NCI-H748 (cell line): Measurements from ENCODE around the gene EFCAB5.
"Not testable (repeated sequence)": the region's sequence is repeated elsewhere in the genome, so short reads cannot be mapped to it uniquely, and the experiment has no call there.

Experiments
- DNase-seq: peaks from one replicate; lab custom pipeline; 2025; ENCODE audit not compliant: unreplicated experiment; lab: John Stamatoyannopoulos, UW

Gene EFCAB5

DNA sequence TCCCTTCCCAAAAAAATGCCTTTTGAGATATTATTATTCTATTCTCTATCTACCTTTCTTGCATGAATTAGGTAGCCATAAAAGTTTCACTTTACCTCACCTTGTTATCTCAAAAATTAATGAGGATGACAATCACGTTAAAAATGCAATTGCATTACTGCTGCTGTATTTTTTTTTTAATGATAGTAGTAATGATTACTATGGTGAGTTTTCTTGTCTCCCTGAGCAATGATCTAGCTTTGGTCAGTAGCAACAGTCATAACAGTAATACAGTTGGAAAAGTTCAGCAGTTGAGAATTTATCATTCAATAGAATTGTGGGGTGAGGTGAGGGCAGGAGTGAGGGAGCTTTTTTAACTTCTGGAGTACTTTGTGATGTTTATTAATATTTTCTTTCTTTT is at the start of gene EFCAB5:
Gene EFCAB5 (plus strand): TSS at position 301 of the 400 bp plus-strand sequence. CDS start 163 bp downstream, outside the sequence.
- no peak for DNase-seq

DNA sequence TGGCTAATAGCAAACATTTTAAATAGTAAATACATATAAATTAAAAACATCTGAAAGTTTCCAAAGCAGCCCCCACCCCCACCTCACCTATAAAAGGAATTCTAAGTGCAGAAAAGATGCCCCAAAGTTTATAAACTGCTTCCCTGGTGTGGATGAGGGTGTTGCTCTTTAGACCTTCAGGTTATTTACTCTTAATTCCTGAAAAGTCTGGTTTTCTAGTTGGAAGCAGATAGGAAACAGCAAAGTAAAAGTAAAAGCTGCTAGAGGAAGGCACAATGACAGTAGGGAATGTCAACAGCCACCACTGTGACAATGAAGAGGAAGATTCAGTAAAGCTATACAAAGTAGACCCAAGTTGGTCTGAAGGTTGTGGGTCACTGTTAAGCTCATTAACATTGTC is 49.2 kb upstream of the EFCAB5 start:
- DNase-seq: no peak

DNA sequence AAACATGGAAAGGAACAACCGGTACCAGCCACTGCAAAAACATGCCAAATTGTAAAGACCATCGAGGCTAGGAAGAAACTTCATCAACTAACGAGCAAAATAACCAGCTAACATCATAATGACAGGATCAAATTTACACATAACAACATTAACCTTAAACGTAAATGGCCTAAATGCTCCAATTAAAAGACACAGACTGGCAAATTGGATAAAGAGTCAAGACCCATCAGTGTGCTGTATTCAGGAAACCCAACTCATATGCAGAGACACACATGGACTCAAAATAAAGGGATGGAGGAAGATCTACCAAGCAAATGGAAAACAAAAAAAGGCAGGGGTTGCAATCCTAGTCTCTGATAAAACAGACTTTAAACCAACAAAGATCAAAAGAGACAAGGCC is 44.3 kb upstream of the EFCAB5 start:
- DNase-seq: not testable (repeated sequence)

DNA sequence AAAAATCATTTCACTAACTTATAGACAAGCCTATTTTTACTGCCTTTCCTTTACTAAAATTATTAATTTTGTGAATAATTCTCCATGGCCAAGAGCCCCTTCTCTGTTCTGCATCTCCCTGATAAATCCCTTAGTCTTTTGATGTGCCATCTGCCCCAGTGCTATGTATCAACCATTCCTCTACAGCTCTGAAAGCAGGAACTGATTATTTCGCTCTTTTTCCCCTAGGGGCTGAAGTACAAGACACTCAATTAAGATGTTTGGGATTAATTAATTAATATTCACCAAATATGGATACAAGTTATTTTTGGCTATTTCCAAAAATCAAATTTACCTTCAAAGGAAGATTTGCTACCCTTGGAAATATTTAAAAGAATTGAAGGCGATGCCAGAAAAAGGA is 38.0 kb upstream of the EFCAB5 start:
- no peak for DNase-seq

DNA sequence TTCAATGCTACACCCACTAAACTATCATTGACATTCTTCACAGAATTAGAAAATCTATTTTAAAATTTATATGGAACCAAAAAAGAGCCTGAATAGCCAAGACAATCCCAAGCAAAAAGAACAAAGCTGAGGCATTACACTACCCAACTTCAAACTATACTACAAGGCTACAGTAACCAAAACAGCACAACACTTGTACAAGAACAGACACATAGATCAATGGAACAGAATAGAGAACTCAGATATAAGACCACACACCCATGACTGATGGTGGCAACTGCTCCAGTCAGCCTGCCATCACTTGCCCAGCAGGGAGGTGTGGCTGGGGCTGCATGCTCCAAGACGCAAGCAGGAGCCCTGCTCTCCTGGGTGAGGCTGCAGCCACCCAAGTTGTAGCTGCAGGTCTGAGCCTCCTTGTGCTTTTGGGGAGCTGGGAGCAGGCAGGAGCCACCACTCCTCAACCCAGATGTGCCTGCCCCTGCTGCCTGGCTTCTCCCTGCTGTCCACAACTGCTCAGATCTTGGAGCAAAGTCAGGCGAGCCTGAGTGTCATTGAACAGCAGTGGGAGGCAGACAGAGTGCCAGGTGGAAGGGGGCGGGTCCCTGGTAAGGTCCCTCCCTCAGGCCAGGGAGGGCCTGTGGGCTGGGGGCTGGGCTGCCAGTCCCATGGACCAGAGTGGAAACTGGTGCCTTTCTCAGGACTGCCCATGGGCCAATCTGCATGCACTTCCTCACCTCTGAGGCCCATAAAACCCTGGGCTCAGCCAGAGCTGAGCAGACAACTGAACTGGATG is 36.2 kb upstream of the EFCAB5 start:
- DNase-seq: no peak

DNA sequence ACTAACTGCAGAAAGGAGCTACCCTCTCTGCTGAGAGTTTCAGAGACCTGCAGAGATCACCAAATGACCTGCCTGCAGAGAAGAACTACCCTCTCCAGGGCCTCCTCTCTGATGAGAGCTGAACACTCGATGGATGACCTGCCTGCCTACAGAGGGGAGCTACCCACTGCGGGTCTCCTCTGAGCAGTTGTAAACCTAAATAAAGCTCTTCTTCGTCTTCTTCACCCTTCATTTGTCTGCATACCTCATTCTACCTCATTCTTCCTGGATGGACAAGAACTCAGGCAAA is 35.6 kb upstream of the EFCAB5 start:
- DNase-seq: no peak

DNA sequence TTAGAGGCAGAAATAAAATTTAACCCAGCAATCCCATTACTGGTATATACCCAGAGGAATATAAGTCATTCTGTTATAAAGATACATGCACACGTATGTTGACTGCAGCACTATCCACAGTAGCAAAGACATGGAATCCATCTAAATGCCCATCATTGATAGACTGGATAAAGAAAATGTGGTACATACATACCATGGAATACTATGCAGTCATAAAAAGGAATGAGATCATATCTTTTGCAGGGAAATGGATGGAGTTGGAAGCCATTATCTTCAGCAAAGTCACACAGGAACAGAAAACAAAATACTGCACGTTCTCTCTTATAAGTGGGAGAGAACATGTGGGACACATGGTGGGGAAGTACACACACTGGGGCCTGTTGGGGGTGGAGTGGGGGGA is 34.5 kb upstream of the EFCAB5 start:
- no peak for DNase-seq

DNA sequence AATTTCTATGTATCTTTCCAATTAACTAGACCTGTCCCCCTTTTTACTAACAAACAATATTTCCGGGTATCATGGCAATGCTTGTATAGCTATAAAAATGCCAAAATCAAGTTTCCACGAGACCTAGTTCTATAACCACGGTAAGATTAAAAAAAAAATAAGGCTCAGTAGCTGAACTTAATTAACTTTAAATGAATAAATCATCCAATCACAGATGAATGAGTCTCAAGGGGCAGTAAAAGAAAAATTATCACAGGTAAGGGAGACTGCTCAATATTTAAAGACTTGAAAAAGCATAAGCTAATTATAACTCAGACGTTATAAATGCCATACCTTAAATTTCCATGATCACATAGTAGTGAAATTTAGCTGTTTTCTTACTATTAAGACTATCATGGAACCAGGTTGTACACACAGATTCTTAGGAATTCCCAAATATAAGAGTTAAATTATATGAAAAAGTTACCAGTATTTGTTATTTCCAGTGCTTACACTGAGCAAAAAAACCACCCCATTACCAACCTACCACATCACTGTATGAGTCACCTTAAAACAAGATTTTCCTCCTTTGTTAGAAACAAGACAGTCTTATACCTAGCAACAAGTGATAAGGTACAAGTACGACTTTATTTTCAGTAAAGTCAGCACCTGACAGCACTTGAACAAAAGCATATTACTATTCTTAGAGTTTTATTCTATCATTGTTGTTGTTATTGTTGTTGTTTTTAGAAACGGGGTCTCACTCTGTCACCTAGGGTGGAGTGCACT is 32.0 kb upstream of the EFCAB5 start:
- no peak for DNase-seq

DNA sequence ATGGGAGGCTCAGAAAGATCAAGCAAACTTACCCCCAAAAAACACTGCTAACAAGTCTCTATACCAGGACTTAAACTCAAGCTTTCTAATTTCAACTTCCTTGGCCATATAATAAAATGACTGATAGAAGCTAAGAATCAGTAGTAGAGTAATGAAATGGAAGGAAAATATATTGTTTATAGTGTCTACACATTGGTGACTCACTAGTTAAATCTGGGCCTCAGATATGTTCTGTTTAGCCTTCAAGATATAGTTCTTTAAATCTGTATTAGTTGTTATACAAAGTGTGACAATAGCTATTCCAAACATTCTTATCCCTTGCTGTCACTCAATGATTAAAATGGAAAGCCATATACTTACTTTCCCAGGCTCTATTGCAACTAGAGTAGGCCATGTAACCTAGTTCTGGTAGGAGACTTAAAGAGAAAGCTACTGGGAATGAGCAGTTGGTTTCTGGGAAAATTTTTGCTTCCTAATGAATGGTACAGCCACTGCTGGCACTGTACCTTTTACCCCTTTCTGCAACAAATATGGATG is 29.7 kb upstream of the EFCAB5 start:
- DNase-seq: no peak

DNA sequence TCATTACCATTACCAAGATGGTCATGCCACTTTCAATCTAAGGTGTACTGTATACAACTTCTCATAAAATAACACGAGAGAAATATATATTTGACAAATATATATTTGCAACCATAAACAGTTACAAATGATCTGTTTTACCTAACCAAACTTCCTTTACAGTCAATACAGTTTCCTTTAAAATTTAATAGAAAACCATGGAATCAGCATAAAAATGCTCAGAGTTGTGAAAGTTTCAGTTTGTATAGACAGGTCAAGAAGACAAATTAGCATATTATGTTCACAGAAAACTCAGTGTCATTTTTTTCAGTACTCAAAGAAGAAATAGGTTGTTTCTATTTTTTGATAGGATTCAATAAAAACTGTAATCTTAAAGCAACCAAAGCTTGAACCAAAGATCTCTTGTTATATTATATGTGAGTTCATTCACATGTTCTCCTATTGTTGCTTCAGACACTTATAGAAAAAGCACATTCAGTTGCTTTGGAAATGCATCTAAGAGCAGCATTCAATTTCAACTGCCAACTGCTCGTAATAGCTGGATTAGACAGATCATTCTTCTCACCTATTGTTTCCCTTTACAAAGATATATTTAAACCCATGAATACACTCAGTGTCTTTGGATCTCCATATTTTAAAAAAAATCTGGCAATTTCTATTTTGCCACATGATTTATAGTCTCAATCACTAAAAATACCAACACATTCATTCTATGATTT is 26.5 kb upstream of the EFCAB5 start:
- DNase-seq: no peak

DNA sequence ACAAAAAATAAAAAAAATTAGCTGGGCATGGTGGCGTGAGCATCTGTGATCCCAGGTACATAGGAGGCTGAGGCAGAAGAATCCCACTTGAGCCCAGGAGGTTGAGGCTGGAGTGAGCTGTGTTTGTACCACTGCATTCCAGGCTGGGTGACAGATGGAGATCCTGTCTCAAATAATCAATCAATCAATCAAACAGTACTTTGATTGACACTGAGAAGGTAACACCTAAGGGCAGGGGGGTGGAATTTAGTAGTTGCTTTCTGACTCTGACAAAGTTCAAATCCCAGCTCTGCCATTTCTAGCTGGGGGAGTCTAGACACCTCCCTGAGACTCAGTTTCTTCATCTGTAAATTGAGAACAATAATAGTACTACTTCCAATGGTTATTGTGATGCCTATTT is 23.4 kb upstream of the EFCAB5 start:
- DNase-seq: no peak

DNA sequence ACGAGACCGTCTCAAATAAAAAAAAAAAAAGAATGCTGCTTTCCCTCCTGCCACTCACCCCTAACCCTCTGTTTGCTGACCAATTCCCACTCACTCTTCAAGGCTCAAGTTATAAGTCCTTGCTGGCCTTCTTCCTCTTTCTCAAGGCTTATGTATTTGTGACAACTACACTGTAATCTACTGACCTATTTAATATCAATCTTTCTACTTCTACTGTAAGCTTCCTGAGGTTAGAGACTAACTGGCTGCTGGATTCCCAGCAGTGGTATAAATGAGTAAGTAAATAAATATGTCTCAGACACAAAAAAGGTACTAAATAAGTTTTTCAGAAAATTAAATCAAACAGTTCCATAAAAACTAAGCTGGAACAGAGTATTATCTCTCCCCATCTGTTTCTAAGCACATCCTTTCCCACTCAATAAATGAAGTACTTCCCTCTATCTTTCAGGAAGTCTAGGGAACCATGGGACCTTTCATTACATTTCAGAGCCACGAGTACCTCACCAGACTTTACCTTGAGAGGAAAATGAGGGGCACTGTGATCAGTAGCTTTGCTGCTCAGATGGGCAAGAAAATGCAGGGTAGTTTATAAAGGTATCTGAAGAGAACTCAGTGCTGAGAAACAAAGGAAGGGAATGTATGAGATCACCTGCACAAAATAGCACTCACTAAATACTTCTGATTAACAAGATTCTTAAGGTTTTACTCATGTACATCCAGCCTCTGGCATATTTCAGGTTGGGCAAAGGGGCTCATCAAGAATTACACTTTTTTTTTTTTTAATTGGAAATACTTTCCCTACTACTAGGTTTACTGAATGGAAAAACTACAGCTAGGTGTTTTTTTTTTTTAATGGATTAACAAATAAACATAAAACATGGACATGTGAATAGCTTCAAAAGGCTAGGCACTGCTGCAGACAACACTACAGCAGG is 22.2 kb upstream of the EFCAB5 start:
- DNase-seq: no peak

DNA sequence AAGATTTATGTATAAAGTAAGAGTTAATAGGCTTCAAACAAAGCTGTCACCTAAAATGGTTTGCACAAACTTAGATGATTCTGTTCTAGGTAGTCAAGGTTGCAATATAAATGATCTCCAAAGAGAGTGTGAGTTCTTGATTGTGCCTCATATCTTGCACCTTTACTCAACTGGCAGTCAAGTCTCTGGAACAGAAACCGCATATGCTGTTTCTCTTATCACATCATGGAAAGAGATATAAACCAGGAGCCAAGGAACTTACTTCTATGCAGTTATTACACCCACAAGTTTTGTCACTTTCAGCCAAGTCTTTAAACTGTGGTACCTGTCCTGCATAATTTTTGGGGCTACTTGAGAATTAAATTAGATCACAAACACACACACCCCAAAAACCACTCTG is 16.6 kb upstream of the EFCAB5 start:
- no peak for DNase-seq

DNA sequence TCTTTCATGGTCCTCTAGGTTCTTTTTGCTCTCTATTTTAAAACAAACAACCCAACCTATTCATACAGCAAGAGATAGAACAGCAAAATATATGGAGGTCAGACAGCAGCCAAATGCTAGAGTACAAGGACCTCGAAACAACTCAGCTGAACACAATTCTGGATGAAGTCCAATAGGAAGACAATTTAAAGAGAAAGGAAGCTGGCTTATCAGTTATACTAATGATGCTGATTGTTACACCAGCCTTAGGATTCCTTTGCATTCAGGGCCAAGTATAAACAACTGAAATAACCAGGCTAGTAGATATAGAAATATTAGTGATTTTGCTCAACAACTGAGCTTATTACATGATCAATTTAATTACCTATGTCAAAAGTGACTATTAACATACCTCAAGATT is 13.9 kb upstream of the EFCAB5 start:
- no peak for DNase-seq

DNA sequence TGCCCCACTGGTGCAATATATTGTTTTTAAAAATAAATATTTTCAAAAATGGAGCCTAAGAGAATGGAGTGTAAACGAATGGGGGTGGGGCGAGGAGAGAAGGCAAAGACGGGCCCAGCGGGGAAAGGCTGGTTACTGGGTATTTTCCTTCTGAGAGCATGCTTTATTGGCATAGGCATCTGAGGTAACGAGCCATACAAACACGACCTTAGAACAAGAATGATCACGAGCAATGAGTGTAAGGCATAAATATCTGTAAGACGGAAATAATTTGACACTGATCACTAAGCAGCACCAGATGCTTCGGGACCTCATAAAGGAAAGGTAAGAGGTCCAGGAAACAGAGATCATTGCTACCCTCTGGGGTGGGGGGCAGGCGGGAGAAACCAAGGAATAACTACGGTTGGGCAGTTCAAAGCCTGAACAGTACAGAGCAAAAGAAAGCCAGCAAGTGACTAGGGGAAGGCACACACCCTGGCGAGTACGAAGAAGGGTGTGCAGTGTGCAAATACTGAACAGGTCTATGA is 12.4 kb upstream of the EFCAB5 start:
- DNase-seq: peak; percentile 68

DNA sequence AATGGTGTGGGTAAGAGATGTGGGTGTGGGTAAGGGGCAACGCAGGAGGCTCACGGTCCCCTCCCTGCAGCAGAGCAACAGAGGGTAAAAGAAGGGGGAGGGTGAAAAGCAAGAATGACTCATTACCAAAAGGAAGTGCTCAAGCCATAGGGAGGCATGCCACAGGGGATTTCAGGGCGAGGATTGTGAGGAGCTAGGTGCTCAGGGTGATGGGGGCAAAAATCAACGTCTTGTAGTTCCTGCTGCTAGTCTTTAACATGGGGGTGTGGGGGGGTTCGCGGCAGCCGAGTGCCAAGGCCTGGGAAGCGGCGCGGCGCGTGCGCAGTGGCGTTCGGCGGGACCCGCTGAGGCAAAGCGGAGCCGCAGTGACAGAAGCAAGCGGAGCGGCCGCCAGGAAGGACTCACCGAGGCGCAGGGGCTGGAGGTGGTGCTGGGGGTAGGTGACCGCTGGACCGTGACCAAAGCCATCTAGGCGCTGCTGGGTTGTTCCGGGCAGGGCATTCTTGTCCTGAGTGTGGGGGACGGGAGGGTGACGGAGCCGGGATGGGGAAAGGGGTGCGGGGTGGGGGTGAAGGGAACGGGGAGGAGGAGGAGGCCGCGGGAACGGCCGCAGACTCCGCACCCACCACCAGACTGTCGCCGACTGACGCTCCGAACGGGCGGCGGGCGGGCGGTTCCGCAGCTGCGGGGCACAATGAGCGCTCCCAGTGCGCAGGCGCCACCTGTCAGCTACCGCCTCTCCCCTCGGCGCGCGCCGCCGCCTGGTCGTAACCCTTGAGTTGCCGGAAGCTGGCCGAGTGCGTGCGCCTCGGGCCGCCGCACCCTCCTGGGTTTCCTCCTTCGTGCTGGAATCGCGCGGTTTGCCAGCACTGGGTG is 11.7 kb upstream of the EFCAB5 start, which contains the start of gene SSH2:
Gene SSH2 (minus strand): TSS at position 696 of the 876 bp plus-strand sequence. CDS start 228 bp downstream, at position 468.
- peak; percentile 97 for DNase-seq

DNA sequence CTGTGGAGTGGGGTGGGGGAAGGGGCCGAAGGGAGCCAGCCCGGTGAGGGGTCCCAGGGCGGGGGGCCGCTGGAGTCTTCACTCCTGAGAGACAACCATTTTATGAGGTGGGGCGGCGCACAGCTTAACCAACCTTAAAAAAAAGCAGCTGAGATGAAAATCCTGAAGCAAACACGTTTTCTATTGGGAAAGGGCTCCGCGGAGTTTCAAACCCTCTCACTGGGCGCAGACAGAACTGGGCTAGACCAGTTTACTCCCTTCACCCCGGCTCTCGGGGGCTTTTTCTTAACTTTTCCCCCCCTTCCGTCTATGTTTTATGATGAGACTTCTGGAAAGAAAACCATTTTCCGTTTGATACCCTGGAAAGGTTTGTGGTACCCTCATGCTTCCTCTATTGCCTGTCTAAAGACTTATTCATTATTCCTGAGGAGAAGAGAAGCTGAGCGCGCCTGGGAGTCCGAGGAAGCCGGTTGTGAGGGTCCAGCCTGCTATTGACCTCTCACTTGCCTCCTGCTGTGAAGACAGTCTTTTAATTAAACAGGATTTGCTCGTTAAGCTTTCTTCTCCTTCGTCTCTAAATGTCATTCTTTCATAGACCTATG is 10.9 kb upstream of the EFCAB5 start:
- DNase-seq: peak; percentile 85

DNA sequence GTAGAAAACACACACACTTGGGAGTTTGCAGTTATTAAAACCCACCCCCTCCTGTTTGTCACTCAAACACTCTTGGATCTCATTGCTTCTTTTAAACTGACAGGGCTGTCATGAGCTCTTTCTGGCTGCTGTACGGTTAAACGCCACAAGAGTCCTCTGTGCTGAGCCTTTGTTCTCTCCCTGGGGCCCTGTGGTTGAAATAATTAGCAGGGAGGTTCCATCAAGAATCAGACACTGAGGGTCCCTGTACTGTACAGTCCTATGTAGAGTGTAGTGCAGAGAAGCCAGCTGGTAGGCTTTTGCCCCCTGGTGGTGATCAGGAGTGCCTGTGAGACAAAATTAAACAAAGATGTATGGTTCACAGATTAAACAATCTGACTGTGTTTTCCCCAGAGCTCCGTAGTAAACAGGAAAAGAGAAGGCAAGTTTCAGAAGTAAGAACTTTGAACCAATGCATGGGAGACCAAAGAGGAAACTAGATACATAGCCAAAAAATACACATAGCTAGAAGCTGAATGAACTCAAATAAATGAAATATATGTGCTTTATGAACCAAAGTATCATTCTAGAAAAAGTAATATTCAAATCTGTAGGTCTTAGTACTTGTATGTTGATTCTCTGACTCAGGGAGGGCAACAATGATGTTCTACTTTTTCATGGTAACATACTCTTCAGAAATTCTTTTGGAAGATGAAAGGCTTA is 10.1 kb upstream of the EFCAB5 start:
- DNase-seq: peak; percentile 98
